ENCODE measurements around the gene OR2V2.

OR2V2 gene

DNA sequence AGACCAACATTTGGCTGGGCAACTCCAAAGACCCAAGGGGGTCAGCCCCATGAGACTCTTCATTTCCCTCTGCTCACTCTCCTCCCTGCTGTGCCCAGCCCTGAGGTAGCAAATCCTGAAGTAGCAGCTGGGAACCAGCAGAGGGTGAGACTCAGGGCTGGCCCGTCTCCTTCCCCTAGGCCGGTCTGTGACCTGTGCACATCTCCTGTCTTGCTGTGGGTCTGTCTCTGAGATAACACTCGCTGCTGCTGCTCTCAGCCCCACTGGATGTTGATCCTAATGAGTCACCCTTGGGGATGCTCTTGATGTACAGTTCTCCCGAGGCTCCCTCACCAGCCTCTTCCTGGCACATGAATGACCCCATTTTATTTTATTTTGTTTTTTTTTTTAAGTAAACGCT, 9.1 kb upstream of the OR2V2 start:
- TF ChIP-seq, protein P1, sequence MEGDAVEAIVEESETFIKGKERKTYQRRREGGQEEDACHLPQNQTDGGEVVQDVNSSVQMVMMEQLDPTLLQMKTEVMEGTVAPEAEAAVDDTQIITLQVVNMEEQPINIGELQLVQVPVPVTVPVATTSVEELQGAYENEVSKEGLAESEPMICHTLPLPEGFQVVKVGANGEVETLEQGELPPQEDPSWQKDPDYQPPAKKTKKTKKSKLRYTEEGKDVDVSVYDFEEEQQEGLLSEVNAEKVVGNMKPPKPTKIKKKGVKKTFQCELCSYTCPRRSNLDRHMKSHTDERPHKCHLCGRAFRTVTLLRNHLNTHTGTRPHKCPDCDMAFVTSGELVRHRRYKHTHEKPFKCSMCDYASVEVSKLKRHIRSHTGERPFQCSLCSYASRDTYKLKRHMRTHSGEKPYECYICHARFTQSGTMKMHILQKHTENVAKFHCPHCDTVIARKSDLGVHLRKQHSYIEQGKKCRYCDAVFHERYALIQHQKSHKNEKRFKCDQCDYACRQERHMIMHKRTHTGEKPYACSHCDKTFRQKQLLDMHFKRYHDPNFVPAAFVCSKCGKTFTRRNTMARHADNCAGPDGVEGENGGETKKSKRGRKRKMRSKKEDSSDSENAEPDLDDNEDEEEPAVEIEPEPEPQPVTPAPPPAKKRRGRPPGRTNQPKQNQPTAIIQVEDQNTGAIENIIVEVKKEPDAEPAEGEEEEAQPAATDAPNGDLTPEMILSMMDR (IDR thresholded peaks at IDR 0.05; ENCODE audit: low read length, missing control alignments) = no peak
- H3K4me3 ChIP-seq (replicated peaks; ENCODE audit: low read depth, low read length) = no peak overlapping the region
- no peak for DNase-seq (ENCODE audit: low read depth)

- TF ChIP-seq, protein P1 (IDR thresholded peaks at IDR 0.05; ENCODE audit: low read length, missing control alignments) = no peak
- H3K4me3 ChIP-seq (replicated peaks; ENCODE audit: low read depth, low read length) = no peak overlapping the region
Measured at GRCh38 chr5:181140766-181141165, 6.6 kb upstream of the OR2V2 start.

DNA sequence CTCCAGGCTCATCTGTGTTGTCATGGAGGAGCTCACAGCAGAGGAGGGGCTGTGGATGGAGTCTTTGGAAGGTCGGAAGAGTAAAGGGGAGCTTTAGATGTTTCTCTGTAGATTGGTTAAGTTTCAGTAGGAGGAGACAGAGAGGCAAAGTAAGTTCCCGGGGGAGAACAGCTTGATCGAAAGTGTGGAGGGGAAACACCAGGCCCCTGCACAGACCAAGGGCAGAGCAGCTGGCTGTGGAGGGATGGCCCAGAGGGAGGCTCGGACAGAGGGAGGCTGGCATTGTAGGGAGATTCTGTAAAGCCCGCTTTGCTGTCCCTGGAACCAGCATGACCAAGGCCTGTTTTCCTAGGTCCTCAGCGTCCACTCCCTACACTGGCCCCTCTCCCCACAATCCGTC, 5.3 kb upstream of the OR2V2 start:
- no peak for DNase-seq (ENCODE audit: low read depth)
- H3K4me3 ChIP-seq (replicated peaks; ENCODE audit: low read depth, low read length) = no peak overlapping the region
- TF ChIP-seq, protein P1 (IDR thresholded peaks at IDR 0.05; ENCODE audit: low read length, missing control alignments) = no peak

More at GRCh38 chr5:181140766-181141165, 6.6 kb upstream of the OR2V2 start:
- no peak for DNase-seq (ENCODE audit: low read depth)

DNA sequence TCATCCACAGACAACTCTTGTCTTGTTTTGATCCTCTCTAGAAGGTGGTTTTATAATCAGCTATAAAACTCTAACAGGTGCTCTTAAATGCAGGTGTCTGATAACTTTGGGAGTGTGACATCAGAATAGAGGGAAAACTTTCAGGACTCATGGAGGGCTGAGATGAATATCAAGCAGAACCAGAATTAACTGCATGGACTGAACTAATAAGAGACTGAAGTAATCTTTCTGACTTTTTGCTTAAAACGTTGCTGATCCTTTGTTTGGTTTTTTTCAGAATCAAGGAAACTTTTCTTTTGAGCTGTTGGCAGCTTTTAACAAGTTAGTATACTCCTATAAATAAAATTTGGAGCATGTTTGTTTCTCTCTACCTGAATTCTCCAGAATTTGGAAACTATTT, 2.3 kb upstream of the OR2V2 start:
- no peak overlapping the region for H3K4me3 ChIP-seq (replicated peaks; ENCODE audit: low read depth, low read length)
- TF ChIP-seq, protein P1 (IDR thresholded peaks at IDR 0.05; ENCODE audit: low read length, missing control alignments) = no peak
- DNase-seq (ENCODE audit: low read depth) = no peak

- TF ChIP-seq, protein P1 (IDR thresholded peaks at IDR 0.05; ENCODE audit: low read length, missing control alignments) = no peak
- H3K4me3 ChIP-seq (replicated peaks; ENCODE audit: low read depth, low read length) = no peak overlapping the region
- DNase-seq (ENCODE audit: low read depth) = no peak
Measured at GRCh38 chr5:181149355-181149754, 2.0 kb downstream of the OR2V2 start.

- no peak overlapping the region for H3K4me3 ChIP-seq (replicated peaks; ENCODE audit: low read depth, low read length)
- TF ChIP-seq, protein P1 (IDR thresholded peaks at IDR 0.05; ENCODE audit: low read length, missing control alignments) = no peak
- DNase-seq (ENCODE audit: low read depth) = no peak
Measured at GRCh38 chr5:181149806-181150733, 2.7 kb downstream of the OR2V2 start.
